Left cardiac atrium (tissue), 4 donors: Measurements from ENCODE around the gene ZNF879. TPM values are rescaled to one million over a fixed set of nuclear protein-coding genes. Genes with fewer than 3 reads are reported as not detected.
A peak's percentile ranks its signal among the peaks of the same experiment; 100 is the strongest.

Experiments
- ATAC-seq, 2 donors: fragments of 200-7000 bp; cut with Tn5 transposase; one replicate each; pipeline ENCODE4 v1.9.1; 2020; ENCODE audit warnings: mild to moderate bottlenecking in 2 of 2, moderate library complexity in 2 of 2
- DNase-seq: peaks from one replicate; pipeline ENCODE4 v3.0.0-alpha.2; 2020
- intact Hi-C, 2 donors: fragments of 100-400 bp; cut with DNase I; formaldehyde crosslinking; loops; one replicate each; pipeline versions ENCODE4 v1.14.1 to v1.15.1; 2022 to 2023
- long read RNA-seq: library from polyadenylated mRNA; unstranded; transcript quantifications from one replicate; pipeline ENCODE4 v2.0.0, GENCODE V29; 2021
- total RNA-seq, 2 donors: library from RNA; stranded (reverse); fragmentation: NEBNext Ultra II Directional; extraction: Animal tissue kit (Norgen Biotek cat#: 25700); gene quantifications; one replicate each; pipeline ENCODE4 v1.2.1, GENCODE V29; 2021
- donor health status: DM: no; HTN: yes; CAD: no.
- donor health status: DM: no; HTN: yes; CAD: no; lungs with severe emphysema.
- donor health status: DM: yes; HTN: yes; CAD: no.
- donor health status: Dilated cardiomyopathy.

ZNF879 gene
- total RNA-seq = 1 to 10 TPM; 4.7 to 4.8 TPM
- long read RNA-seq, partial matches to known transcripts = 0 of 3 reads
- long read RNA-seq, other reads (novel, unspliced or antisense) = 2 of 3 reads

DNA sequence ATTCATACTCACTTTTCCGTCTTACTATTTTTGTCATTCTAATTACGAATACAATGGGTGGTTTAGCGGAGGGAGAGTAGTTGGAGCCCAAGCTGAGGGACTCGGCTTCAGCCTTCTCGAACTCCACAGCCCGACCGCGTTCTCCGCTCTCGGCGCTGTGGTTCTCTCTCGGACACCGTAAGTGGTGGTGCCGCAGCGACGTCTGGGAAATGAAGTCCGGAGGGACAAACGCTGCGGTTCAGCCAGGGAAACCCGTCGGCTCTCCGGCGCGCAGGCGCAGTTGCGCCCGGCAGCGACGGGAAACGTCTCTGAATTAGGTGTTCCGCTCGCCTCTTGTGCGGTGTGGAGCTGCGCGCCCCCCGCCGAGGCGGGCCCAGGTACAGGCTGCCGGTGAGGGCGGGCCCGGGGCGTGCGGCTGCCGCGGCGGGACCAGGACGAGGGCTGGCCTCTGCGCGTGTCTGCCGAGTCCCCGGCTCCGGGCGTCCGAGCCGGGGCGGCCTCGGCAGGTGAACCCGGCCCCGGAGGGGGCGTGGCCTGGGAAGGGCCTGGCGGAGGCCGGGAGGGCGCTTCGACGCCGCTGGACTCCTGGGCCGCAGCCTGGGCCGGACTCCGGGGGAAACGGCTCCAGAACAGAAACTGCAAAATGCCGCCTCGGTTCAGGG, at the start of gene ZNF879:
ZNF879 (plus strand) TSS at position 277 of the 662 bp plus-strand sequence. CDS start 1,201 bp downstream, outside the sequence.
- DNase-seq = peak; percentile 96
- ATAC-seq = peak; percentile 99 to 100
- intact Hi-C loops = loop anchor here in 1 of 2 donors (5.0 kb wide), 1 partner anchor 81 kb away; the partner anchor contains the start of gene ZNF454

DNA sequence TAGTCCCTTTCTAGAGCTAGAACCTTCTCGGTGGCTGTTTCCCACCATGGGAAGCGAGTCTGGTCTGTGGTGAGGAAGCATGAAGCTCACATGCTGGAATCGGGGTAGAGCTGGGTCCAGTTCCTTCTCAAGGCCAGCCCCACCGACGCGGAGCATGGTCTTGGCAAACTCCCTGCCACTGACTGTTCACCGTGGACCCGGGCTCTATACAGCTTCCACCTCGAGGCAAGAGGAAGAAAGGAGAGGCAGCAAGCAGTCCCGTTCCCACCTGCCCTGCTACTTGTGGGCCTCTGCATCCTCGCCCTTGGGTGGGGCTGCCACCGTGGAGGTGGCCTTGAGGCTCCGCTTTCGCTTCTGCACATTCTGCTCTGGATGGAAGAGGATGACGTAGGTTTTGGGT, 42.2 kb upstream of the ZNF879 start:
- ATAC-seq (no peak), DNase-seq (no peak)
- intact Hi-C loops = no loop called here

GRCh38 chr5:178982941-178983340, 40.7 kb upstream of the ZNF879 start:
- intact Hi-C loops = no loop called here
- no peak for ATAC-seq
- DNase-seq = no peak

DNA sequence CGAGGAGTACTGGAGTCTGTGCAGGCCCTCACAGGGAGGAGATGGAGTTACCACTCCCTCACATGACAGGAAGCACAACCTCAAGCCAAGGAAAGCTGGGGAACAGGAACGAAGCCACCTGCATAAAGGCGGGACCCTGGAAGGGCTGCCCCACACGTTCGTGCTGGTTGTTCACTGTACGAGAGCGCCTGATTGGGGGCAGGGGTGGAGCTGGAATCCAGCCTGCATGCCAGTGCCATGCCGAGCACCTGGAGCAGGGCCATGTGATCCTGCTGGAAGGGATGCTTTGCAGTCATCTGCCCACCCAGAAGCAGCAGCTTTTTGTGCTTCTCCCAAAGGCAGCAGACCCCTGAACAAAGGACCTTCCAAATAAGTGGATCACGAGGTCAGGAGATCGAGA, 39.9 kb upstream of the ZNF879 start:
- ATAC-seq (no peak), DNase-seq (no peak)
- intact Hi-C loops = no loop called here

GRCh38 chr5:178984145-178985072, 39.2 kb upstream of the ZNF879 start:
- no peak for DNase-seq
- ATAC-seq = no peak
- intact Hi-C loops = no loop called here

DNA sequence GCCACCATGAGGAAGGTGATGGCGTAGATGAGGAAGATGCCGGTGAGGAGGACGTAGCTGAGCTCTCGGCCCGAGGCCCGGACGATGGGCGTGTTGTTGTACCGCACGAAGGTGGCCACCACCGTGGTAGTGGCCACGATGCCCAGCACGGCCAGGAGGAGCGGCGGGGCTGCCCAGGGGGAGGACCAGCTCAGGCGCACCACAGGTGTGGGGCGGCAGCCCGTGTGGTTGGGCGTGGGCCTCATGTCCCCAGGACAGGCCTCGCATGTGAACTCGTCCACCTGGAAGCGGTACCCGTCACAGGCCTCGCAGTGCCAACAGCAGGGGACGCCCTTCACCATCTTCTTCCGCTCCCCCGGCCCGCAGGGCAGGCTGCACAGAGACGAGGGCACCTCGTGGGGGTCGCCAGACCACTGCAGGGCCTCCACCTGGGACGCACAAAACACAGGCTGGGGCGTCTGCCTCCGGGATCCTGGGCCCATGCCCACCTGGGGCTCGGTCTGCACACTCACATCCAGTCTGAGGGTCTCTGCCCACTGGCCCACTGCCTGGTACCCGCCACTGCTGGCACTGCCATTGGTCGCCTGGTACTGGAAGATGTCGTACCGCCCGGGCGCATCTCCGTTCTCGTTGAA, 37.2 kb upstream of the ZNF879 start:
- DNase-seq (no peak), ATAC-seq (no peak)
- intact Hi-C loops = no loop called here

DNA sequence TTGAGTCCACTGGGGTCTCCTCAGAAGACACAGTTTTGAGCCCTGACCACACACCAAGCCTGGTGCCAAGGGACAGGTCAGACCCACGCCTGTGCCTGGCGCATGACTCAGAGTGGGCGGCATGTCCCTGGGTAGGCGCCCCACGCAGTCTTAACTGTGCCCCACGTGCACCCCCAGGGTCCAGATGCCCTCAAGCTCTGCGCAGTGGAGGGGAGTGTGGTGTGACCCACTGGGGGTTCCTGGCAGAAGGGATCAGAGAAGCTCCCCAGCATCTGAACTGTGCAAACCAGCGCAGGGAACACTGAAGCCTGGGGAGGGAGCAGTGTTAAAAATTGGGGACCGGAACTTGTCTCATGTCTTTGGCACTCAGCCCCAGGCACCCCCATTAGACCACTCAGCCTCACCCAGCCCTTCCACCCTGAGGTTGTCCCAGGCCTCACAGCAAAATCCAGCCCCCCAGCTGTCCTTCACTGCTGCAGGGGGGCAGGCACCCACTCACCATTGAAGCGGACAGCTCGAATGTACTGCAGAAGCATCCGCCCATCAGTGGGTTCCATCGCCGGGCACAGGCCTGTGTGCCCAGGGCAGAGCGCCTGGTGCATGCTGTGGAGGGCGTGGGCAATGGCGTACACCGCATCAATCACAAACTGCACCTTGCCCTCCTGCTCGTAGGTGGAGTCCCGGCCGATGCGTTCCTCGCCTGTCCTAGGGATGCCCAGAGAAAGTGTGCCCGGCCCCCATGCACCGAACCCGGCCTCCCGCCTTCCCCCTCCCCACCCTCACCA, 35.0 kb upstream of the ZNF879 start:
- DNase-seq = no peak
- intact Hi-C loops = no loop called here
- ATAC-seq = no peak

DNA sequence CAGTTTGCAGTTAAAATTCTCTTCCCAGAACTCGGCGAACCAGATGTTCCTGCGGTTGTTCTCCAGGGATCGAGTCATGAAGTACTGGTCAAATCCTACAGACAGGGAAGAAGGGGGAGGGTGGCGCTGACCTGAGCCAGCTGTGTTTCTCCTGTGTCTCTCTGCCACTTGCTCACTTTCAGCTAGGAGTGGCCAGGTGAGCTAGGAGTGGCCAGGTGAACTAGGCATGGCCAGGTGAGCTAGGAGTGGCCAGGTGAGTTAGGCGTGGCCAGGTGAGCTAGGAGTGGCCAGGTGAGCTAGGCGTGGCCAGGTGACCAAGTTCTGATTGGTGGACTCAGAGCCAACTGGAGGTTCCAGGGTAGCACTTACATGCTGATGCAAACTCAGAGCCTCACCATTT, 34.3 kb upstream of the ZNF879 start:
- ATAC-seq (no peak), DNase-seq (no peak)
- intact Hi-C loops = no loop called here

DNA sequence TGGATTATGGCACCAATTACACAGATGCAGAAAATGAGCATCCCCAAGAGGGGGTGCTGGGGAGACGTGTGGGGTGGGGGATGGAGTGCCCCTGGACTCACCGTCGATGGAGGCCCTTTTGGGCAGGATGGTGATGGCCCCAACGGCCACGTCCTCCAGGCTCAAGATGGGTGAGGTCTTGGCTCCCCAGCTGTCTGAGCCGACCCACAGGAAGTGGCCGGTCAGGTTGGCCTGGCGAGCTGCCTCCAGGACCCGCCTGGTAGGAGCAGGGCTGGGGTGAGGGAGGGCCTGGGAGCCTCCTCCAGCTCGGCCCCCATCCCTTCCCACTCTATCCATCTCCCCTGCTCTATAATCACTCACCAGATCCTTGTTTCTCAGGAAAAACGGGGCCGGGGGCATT, 33.1 kb upstream of the ZNF879 start:
- intact Hi-C loops = no loop called here
- no peak for DNase-seq
- no peak for ATAC-seq

- intact Hi-C loops = no loop called here
- no peak for ATAC-seq
- no peak for DNase-seq
Observed at GRCh38 chr5:178991190-178992145, 32.1 kb upstream of the ZNF879 start.

DNA sequence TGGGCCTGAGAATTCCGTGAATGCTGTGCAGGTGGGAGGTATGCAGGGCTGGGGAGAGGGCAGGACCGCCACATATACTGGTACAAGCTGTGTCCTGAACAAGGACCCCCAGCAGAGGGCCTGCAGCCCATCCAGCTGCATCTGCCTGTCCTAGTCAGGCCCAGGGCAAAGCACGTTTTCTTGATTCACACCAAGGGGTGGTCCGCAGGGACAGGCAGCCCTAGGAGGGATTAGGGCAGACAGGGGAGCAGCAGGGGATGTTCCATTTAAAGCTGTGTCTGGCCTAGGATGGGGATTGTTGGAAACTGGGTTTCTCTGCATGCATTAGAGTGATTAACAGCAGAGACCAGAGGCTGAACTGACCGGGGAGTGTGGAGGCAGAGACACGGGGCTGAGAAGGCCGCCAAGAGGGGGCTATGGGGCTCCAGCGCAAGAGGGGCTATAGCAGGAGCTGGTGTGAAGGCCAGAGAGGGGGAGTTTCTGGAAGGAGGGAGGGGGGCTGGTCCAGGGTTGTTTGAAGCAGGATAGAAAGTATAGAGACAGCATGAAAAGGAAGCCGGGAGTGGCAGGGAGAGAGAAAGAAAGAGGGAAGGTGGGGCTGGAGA, 31.2 kb upstream of the ZNF879 start:
- DNase-seq (no peak), ATAC-seq (no peak)
- intact Hi-C loops = no loop called here

DNA sequence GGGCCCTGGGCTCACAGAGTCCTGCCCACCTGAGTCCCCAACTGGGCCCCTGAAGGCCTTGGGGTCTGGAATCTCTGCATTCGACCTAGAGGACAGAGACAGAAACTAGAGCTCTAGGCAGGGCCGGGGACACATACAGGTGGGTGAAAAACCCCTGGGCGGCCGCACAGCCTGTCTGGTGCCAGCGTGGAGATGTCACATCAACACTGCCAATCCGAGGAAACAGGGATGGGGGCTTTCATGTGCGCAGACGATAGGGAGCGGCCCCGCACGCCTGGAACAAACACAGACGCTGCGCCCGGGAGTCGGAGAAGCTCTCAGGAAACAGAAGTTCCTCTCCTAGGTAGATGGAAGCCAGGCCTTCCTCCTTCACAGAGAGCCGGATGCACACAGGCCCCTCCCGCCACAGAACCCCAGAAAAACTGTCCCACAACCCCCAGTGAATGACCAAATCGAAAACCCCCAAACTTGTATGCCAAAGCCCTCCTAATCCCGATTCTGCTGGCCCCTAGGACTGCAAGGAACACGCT, 30.3 kb upstream of the ZNF879 start:
- intact Hi-C loops = no loop called here
- DNase-seq (no peak), ATAC-seq (no peak)

GRCh38 chr5:178993955-178994579, 29.5 kb upstream of the ZNF879 start:
- DNase-seq (no peak), ATAC-seq (no peak)
- intact Hi-C loops = no loop called here

DNA sequence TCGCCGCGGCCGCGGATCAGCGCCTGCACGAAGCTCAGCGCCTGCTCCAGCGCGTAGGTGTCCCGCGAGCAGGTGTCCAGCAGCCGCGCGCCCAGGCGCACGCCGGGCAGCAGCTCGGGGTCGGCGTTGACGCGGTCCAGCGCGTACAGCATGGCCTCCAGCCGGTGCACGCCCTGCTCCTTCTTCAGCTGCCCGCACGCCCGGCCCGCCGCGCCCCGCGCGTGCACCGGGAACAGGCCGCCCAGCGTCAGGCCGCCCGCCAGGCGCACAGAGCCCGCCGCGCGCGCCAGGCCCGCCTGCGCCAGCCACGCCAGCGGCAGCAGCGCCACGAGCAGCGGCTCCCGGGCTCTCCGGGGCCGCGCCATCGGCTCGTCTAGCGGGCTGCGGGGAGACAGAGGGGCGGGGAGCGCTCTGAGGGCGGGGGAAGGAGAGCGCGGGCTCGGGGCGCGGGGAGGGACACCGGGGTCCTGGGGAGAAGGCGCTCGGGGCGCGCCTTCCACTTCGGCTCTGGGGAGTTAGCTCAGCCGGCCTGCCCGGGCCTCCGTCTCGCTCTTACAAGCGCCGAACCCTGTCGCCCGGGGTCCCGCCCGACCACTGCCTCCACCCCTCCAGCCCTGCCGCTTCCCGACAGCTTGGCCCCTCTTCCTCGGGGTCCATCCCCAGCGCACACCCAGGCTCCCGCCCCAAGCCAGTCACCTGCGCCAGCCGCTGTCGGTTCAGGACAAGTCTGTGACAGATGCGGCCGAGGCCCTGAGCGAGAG, 28.8 kb upstream of the ZNF879 start, which contains the start of gene GRM6:
GRM6 (minus strand) TSS at position 741 of the 761 bp plus-strand sequence; CDS start at position 365, 376 bp downstream.
- ATAC-seq (no peak), DNase-seq (no peak)
- intact Hi-C loops = no loop called here

- intact Hi-C loops = no loop called here
- no peak for ATAC-seq
- no peak for DNase-seq
Observed at GRCh38 chr5:178995341-178995690, 28.3 kb upstream of the ZNF879 start.

- DNase-seq = no peak
- intact Hi-C loops = no loop called here
- ATAC-seq = no peak
Observed at GRCh38 chr5:178996156-178996555, 27.4 kb upstream of the ZNF879 start.
